HG02938 (cell line): ENCODE data around the gene SND1.
A peak's percentile ranks its signal among the peaks of the same experiment; 100 is the strongest.

Experiments used
- ATAC-seq: cut with Tn5 transposase; IDR thresholded peaks from one replicate; pipeline ENCODE4 v1.9.1; 2021; ENCODE audit warnings: mild to moderate bottlenecking, moderate library complexity; ENCODE audit not compliant: unreplicated experiment

Gene SND1

DNA sequence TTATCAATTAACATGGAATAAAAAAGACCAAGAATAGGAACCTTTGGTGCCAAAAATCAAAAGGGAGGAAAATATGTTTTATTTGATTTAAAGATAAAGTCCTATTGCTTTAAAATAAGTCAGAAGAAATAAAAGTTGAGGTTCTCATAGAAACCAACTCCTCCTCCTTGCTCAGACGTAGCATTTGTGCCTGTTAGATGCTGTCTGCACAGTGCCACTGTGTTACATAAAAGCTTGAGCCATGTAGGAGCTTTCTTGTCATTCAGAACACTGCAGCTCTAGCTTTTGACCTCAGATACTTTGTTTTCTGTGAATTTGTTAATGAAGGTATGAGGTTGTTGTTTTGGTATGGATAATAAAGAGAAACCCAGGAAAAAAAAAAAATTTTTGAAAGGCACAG is 328.9 kb downstream of the SND1 start:
- ATAC-seq: no peak

DNA sequence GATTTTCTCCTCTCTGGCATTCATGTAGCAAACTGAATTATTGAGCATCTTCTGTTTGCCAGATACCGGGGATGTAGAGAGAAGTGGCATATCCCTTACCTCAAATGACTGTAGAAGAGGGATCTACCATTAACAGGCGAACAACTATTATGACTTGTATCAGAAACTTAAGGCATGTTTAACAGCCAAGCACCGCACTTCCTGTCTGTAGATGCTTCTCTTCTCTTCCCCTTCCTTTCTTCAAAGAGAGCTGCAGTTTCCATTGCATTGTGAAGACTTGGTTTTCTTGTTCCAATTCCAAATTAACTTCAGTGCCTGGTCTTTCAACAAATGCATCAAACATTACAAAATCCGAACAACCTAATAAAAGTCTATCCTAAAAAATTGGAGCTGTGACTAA is 330.0 kb downstream of the SND1 start:
- ATAC-seq: no peak

DNA sequence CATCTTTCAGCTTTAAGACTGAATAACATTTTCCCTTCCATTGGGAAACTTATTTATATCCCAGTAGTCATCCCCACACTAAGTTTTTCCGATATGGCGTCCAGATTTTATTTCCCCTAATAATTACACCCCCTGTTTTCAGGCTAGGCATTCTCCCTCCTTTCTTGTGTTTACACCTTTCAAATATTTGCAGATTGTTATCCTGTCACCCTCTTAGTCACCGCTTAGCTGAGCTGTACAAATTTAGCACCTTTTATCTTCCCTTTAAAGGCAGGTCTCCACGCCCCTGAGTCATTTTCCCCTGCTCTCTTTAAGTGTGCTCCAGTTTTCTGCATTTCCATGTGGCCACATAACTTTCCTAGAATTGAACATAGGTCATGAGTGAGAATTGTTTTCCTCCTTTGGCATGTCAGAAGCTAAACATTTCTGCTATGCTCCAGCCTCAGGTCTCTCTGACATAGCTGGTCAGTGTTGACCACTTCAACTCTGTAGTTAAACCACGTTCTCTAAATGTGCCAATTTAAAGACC is 331.9 kb downstream of the SND1 start:
- ATAC-seq: no peak

DNA sequence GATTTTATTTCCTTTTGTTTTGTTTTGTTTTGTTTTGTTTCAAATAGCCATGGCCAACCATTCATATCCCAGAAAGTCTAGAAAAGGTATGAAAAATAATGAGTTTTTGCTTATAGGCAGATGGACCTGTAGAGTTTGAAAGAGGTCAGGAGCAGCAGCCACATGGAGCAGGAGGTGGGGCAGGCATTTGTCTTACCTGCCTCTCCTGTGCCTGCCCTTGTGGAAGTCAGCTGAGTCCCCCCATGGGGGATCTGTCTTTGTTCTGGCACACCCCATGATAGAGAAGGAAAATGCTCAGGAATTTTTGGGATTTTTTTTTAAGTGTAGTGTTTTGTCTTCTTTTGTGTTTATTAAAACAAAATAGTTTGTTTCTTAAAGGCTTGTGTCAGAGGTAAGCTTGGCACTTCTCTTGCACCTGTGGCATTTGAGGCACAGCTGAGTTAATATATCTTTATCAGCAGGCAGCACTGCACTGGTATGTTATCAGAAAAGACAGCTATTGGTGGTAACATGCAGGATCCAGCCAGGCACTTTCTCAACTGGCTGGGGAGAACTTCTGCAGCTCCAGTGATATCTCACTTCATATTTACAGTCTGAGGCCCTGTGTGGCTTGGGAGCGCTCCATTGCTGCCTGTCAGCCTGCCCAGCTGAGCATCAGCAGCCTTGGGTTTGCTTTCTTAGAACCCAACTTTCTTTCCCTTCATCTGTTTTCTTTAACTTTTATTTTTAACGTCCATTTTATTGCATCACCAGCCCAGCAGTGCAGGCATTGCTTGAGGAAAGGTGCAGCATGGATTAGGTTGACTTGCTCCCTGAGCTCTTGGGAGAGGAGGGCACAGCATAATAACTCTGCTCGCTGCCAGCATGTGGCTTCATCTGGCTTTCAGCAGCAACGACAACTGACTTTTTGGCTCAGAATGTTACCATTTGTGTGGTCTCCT is 334.9 kb downstream of the SND1 start:
- no peak for ATAC-seq

DNA sequence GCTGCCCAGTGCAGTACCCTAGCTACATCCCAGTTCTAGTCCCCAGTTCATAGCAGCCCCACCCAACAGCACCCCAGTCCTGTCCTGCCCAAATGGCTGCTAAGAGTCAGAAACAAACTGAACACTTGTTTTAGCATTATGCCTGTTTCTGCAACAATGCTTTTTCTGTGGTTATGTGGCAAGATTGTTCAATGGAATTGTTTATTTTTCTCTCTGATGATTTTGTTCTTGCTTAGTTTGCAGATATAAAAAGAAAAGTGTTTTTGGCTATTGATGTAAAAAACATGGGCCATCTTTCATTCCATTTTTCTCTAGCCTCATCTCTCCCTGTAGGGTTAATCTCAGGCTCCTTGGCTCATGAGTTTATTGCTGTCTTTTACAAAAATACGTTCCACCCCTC is 336.8 kb downstream of the SND1 start:
- no peak for ATAC-seq

DNA sequence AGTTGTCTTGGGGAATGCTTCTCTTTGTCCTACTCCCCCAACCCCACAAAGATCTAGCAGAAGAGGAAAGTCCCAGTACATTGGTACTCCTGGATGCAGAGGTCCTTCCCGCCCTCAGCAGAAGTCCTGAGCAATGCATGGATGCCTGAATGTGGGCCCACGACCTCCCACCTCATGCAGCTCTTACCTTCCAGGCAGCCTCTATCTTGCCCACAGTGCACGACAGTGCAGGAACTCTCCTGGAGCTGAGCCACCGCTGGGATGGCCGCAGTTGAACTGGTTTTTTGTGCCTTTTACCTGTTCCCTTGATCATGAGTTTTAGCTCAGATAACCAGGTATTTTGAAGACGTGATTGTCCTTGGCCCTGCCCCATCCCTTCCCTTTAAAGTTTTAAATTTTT is 341.3 kb downstream of the SND1 start:
- no peak for ATAC-seq

DNA sequence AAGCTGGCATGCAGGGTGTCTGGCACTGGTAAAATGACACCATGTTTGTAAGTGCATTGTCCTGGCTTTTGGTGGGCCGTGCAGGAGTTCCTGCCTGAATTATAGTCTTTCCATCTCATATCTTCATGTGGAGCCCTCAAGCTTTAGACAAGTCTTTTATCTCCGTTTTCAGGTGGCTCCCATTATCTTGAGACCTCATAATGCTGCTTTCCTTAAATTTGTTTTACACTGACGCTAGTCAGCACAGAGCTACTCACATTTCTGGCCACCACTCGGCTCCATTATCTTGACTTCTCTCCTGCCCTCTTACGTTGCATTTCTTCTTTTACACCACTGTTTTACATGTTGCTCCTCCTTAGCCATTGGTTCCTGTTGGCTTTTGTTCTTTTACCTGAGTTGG is 342.0 kb downstream of the SND1 start:
- no peak for ATAC-seq

DNA sequence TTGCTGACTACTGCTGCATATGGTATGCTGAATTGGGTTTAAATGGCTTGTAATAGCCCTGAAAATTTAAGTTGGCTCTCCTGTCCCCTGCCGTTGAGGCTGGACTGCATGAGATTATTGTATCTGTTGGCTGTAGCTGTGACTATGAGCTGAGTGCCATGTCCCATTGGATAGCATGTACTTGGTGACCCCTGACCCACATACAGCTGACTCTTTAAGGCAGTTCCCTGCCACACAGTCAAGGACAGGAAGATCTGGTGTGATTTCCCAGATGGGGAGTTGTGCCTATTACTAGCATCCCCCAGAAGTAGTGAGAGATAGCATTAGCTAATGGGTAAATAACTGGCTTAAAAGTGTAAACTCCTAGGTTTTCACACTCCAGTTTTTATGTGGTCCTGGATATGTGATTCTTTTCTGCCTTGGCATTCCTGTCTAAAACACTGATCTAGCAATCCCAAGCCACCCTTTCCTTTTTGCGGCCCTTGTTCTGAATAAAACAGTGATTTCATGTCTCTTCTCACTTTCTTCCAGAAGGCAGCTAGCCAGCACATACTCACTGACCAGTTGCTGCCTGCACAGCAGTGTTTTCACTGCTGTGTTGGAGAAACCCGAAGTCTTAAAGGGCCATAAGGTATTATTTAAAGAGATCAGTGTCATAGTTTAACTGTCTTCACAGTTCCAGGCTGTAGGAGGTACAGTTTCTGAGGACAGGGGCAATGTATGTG is 343.3 kb downstream of the SND1 start:
- no peak for ATAC-seq

DNA sequence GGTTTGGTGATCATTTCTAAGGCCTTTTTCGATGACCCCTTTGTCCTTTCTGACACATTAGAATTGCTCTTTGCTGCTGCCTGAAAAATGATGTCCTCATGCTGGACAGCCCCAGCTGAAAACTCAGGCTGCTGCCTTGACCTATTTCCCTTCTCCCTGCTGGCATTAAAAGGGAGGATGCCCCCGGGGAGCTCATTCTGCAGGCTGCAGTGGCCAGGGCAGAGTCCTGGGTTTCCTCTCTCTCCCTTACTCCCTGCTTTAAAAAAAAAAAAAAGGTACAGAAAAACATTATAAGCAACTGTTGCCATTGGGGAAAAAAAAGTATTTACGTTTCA is 343.9 kb downstream of the SND1 start:
- no peak for ATAC-seq

DNA sequence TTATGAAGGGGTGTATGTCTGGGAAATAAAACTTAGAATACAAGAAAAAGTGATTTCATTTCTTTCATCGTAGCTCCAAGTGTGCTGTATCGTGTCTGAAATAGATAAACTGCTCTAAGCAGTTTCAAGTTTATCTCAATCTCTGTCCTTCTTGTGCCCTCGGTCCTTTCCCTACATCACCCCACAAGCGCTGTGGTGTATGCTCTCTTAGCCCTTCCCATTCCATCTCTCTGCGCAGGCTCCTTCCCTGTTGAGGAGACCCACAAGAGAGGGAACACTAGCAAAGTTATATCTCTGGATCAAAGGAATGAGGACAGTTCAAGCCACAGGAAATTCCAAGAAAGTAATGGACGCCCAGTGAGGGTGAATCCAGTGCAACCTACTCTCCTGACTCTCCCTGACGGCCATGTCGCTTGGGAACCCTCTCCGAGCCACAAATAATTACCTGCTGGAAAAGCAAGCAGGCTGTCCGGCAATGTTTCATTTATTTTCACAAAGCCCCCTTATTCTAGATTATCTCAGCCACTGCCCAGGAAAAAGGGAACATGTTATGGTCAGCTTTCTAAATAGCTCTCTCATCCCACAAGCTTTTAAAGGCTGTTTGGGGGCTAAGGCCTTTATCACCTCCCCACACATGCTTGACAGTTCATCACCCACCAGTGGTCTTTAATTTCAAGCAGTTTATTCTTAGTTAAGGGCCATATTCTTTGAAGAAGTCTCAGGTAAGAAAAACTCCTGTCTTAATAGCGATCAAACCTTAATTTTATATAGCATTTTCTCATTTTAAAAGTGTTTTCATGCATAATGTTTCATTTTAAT is 344.5 kb downstream of the SND1 start:
- no peak for ATAC-seq

DNA sequence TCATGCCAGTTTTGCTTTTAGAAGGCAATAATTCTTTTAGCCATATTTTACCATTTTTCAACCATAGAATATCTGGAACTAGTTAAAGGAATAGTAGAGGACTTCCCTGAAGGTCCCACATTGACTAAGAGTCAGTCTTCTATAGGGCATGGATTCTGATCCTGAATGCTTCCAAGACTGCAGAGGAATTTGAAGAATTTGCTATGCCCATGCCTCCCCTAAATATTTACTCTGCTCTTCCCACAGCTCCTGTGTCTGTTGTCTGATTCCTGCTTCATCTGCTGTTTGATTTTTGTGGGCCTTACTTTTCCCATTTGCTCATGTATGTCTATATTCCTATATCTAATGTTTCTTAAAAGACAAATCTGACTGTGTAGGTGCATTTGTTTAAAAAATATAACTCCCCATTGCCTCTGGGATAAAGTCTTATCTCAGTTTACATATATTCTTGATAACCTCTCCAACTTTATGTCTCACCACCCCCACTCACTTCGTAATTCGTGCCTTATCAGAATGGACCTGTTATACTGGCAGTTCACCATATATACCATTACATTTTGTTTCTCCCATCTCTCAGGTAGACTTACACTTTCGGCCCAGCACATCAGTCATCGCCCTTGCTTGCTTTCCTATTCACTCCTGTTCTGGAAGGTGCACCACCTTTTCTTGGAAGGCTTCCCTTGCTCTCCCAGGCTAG is 345.4 kb downstream of the SND1 start:
- no peak for ATAC-seq

DNA sequence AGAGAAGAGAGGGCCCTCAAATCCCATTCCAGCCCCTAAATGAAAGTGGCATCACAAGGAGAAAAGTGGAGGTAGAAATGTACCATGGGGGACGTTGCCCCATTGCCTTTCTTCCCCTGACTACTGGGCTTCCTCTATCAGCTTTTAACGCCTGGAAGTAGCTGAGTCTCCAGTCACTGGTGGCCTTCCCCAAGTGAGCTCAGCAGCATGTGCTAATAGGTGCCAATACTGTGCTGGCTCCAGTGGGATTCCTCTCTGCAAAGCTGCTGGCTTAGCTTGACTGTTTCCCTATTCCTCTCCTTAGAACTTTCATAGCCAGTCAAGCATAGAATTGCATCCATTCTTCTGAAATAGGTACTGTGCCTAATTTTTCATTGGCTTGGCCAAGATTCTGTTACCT is 346.7 kb downstream of the SND1 start:
- ATAC-seq: no peak

DNA sequence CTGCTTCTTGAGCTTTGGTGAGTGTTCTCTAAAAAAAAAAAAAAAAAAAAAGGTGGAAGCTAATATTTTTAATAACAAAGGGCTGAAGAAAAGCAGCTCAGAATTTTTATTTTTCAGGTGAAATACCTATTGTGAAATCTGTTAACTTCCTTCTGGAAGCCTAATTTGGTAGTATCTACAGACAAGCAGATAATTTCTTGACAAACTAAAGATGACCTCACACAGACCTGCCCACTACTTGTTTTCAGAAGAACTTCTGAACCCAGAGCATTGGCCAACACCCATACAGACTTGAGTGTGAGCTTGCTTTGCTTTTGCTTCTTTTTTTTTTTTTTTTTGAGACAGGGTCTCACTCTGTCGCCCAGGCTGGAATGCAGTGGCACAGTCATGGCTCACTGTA is 348.1 kb downstream of the SND1 start:
- ATAC-seq: no peak

DNA sequence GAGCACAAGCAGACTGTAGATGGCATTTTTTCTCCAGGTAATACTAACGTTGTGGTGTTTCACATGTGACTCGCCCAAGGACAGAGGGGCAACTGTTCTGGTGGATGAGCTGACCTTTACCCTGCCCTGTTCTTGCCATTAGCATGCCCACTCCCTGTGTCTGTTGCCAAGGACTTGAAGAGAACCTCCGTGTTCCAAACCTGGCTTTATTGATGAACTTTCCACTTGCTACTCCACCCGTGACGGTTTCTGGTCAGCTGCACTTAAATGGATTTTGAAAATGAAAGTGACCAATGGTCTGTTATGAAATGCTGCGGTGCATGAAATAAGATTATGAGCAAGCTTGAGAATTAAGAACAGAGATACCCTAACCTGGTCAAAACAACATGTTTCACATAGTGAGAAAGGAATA is 348.9 kb downstream of the SND1 start:
- peak; percentile 56 for ATAC-seq

DNA sequence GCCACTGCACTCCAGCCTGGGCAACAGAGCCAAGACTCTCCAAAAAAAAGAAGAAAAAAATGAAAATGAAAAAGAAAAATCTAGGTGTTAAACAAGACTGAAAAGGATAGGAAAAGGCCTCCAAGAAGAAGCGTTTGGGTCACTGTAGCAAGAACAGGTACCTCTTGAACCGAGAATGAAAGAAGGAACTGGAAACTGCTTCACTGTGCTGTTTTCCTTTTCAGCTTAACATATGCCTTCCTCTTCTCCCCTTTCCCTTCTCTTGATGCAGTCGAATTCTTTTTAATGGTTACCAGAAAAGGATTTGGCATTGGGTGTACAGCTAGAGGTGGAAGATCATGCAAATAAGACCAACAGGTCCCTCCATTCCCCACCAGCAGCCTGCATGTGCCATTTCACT is 351.2 kb downstream of the SND1 start:
- peak; percentile 59 for ATAC-seq

DNA sequence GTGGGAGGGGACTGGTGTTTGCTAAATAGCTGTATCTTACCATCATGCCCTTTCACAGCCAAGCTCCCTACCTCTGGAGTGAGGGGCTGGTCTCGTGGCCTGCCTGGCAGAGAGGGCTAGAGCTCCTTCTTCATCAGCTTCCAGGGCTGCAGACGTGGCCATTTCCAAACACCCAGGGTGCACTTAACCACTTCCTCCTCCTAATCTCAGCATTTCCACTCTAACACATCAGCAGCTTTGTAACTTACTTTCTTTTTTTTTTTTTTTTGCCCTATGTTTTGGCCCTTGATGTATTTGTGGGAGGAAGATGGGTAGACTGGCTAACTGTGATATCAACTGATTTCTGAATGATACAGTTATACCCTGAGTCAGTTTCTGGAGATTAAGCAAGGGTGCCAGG is 351.8 kb downstream of the SND1 start:
- ATAC-seq: no peak

DNA sequence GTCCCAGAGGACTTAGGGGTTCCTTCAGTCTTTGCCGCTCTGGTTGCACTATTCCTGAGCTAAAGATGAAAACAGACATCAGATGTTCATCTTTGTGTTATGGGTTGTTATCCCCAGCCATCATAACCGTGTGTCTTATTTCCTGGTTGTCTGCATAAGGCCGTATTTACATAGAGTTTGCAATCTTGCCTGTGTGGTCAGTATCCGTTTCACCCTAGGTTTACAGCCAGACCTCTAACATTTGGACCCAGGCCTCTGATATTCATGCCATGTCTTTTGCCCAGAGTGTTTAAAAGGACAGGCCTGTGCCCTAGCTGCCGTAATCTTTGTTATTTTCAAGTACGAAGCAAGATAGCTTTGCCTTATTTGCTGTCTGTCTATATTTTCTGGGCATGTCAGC is 352.6 kb downstream of the SND1 start:
- ATAC-seq: no peak

DNA sequence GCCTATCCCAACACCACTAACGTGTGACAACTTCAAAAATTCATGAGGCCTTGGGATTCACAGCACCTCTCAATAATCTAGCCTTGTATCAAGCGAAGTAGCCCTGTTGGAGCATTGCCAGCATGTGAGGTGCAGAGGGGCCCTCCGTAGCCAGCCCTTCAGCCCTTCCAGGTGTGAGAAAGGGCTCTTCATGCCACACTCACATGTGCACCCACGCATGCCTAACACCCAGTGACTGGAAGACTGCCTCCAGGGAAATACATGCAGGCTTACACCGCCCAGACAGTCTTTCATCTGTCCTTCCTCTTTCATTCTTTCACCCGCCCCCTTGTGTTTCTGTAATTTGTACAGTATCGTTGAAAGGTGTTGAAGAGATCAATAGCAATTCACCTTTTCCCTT is 353.1 kb downstream of the SND1 start:
- no peak for ATAC-seq

DNA sequence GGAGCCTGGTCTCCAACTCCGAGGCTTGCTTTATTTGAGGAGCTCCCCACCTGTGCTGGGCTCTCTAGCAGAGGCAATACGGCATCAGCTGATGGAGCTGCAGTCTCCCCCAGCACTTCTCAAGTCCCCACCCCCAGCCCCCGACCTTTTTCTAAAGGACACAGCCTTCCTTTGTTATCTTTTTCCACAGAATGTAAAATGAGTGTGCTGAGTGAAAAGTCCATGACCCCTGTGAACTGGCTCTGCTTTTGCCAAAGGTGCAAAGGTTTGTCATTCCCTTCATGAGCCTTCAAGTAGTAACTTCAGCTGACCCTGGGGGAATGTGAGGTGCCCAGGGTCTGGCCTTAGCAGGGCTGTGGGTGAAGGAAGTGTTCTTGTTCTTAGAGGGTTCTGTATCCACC is 353.8 kb downstream of the SND1 start:
- no peak for ATAC-seq

DNA sequence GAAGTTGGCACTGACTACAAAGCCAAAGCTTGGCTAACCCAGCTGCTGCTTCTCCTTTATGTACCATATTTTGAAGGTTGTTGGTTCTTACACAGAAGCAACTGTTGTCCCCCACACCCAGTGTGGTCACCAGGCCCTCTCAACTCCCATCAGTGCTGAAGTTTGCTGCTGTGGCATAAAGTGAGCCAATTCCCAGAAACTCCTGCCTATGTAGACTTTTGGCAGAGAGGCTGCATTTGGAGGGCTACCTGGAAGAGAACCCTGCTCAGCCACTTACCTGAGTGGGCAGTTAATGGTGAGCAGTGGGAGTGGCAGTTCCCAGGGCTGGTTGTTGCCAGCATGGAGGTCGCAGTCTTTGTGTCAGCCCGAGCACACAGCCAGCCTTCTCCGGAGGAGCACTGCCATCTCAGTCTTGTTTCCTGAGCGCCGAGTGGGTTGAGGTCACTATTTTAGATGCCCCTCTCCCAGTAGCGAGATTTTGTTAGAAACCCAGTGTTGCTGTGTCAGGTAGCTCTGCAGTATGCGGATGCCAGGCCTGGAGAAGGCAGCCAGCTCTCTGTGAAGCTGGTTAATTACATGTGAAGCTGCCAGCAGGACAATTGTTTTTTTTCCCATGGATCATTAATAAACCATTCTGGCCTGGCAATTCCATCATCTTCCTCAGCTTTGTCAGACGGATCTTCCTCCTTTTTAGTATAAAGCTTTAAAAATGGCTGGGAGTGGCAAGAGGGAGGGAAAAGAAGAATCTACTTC is 354.7 kb downstream of the SND1 start:
- no peak for ATAC-seq
